Measurements from ENCODE around the gene TUSC2. TPM values are rescaled to one million over a fixed set of nuclear protein-coding genes. Genes with fewer than 3 reads are reported as not detected.
A peak's percentile ranks its signal among the peaks of the same experiment; 100 is the strongest.

Gene TUSC2
- total and polyA plus RNA-seq, 7 donors: 23.2 to 54.7 (median 35.5) TPM

DNA sequence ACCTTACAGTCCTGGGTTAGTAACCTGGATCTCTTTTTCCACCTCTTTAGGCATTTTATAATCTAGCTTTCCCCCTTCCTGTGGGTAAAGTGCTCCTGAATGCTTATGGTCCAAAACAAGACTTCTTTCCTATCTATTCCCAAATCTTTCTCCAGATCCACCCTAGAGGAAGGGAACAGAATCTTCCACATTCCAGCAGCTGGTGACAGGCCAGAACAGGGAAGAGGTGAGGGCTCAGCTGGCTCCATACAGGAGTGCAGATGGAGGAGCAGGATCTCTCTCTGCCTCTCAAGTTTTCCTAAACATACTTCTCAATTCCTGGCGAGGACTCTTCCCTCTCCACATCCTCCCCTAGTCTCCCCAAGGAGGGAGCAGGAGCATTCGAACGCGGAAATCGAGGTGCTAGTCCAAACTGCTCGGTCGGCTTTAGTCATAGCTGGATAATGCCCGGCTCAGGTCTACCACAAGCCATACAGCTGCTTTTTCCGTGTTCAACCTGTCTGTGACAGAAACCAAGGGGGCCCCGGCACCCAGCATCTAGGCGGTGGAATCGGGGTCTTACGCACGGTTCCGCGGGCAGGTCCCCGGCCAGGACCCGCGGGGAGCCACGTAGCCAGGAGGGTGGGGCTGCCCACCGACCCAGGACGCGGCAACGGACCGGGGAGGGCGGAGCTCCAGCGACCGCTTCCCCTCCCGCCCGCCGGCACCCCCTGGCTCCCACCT, 8.6 kb upstream of the TUSC2 start:
- TF ChIP-seq POLR2A (IDR thresholded peaks at IDR 0.05): no peak
- TF ChIP-seq, protein P1, sequence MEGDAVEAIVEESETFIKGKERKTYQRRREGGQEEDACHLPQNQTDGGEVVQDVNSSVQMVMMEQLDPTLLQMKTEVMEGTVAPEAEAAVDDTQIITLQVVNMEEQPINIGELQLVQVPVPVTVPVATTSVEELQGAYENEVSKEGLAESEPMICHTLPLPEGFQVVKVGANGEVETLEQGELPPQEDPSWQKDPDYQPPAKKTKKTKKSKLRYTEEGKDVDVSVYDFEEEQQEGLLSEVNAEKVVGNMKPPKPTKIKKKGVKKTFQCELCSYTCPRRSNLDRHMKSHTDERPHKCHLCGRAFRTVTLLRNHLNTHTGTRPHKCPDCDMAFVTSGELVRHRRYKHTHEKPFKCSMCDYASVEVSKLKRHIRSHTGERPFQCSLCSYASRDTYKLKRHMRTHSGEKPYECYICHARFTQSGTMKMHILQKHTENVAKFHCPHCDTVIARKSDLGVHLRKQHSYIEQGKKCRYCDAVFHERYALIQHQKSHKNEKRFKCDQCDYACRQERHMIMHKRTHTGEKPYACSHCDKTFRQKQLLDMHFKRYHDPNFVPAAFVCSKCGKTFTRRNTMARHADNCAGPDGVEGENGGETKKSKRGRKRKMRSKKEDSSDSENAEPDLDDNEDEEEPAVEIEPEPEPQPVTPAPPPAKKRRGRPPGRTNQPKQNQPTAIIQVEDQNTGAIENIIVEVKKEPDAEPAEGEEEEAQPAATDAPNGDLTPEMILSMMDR (IDR thresholded peaks at IDR 0.05): no peak
- TF ChIP-seq EP300 (IDR thresholded peaks at IDR 0.05): no peak
- TF ChIP-seq POLR2AphosphoS5 (IDR thresholded peaks at IDR 0.05): no peak
- Histone ChIP-seq H3K36me3 (peaks cover 0 to 7% (median 2%) of the 10 kb centered on the region in 4 donors), H3K4me1 (peaks cover 0 to 80% (median 78%) of the 10 kb centered on the region in 4 donors), H3K9me3 (no peaks in the 10 kb centered on the region), H3K4me3 (peak overlapping the region; percentile 69 to 83 (median 77)), H3K27me3 (no peaks in the 10 kb centered on the region), H3K27ac (peak overlapping the region; percentile 93 to 100 (median 98))
- DNase-seq: no peak
- 1% methylated on average over 31 of the region's 31 CpGs for WGBS, 2 donors
- intact Hi-C loops (cut with DNase I): no loop called here

DNA sequence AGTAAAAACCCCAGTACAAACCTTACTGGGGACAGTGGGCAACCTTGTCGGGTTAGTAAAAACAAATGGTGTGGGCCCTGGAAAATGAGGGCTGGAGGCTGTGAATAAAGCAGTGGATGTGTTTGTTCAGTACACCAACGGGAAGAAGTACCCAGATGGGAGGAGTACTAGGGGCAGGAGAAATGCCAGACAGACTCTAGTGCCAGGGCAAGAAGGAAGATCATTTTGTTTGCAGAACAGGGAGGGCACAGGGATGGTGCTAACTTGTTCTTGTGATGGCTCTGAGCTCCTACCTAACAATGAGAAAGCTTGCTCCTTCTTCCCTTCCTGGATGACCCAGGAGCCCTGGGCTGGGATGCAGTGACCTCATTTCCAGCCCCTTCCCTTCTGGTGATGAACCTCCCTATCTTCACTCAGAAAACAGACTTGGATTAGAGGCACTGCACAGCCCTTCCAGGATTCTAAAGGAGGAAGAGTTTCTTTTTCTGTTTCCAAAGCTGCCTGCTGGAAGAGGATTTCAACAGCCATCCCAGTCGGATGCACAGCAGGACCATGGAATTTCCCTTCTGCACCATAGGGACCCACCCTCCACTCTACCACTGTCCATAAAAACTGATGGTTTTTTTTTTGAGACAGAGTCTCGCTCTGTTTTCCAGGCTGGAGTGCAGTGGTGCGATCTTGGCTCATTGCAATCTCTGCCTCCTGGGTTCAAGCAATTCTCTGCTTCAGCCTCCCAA, 6.5 kb upstream of the TUSC2 start:
- Histone ChIP-seq H3K36me3 (peaks cover 18 to 28% (median 21%) of the 10 kb centered on the region in 4 donors), H3K27me3 (no peaks in the 10 kb centered on the region), H3K4me3 (no peak overlapping the region), H3K4me1 (peaks cover 0 to 59% (median 57%) of the 10 kb centered on the region in 4 donors), H3K9me3 (no peaks in the 10 kb centered on the region), H3K27ac (peak overlapping the region; percentile 93 to 100 (median 98))
- 56 to 65% methylated on average over 5 of the region's 5 CpGs for WGBS, 2 donors
- TF ChIP-seq, protein P1 (IDR thresholded peaks at IDR 0.05): no peak
- TF ChIP-seq POLR2AphosphoS5 (IDR thresholded peaks at IDR 0.05): no peak
- DNase-seq: no peak
- intact Hi-C loops (cut with DNase I): no loop called here

DNA sequence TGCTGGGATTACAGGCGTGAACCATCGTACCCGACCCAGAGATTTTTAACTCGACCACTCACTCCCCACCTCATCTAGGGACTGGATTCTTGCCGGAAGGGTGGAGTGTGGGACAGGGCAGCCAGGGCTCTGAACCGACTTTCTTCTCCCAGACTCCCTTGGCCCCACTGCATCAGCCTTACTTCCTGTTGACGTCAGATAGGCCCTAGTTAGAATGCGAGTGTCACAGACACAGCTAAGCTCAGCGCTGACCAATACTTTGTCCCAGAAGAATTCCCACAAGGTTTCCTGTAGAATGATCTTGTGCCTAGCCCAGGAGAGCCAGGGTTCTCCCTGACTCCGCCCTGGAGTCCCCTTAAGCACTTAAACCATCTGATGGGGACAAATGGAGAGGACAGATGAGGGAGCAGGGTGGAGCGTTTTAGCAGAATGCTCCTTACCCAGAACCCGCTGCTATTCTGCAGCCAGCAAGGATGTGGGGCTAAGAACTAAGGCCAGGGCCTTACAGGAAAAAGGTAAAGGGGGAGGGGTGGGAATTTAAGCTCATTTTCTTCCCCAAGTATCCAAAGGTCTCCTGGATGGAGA, 5.8 kb upstream of the TUSC2 start:
- H3K9me3 ChIP-seq: no peaks in the 10 kb centered on the region
- H3K4me1 ChIP-seq: peaks cover 0 to 55% (median 55%) of the 10 kb centered on the region in 4 donors
- 73 to 78% methylated on average over 12 of the region's 12 CpGs for WGBS, 2 donors
- TF ChIP-seq EP300 (IDR thresholded peaks at IDR 0.05): peak in 1 of 4 donors; percentile 25
- TF ChIP-seq, protein P1 (IDR thresholded peaks at IDR 0.05): no peak
- TF ChIP-seq POLR2A (IDR thresholded peaks at IDR 0.05): no peak
- TF ChIP-seq POLR2AphosphoS5 (IDR thresholded peaks at IDR 0.05): peak in 3 of 4 donors; percentile 31 to 51 (median 42)
- peak overlapping the region; percentile 93 to 100 (median 98) for H3K27ac ChIP-seq
- DNase-seq: no peak
- peaks cover 18 to 29% (median 23%) of the 10 kb centered on the region in 4 donors for H3K36me3 ChIP-seq
- intact Hi-C loops (cut with DNase I): no loop called here
- H3K4me3 ChIP-seq: no peak overlapping the region
- no peaks in the 10 kb centered on the region for H3K27me3 ChIP-seq

DNA sequence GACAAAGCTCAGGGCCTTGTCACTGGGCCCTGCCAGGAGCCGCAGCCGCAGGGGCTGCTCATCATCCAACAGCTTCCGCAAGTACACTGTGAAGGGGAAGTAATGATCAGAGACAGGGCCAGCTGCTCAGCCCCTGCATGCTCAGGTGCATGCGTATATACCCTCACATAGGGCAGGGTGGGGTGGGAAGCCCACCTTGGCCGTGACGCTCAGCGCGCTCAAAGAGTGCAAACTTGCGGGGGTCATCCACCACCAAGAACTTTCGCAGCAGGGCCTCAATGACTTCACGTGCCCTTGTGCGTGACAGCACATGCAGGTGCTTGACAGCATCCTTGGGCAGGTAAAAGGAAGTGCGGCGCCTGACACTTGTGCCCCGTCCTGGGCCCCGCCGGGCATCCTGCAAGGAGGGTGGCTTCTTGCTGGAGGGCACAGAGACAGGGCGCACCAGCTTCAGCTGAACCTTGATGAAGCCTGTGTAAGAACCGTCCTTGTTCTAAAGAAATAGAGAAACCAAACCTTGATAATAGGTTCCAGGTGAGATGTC, 3.4 kb upstream of the TUSC2 start:
- intact Hi-C loops (cut with DNase I): no loop called here
- Histone ChIP-seq H3K27ac (no peak overlapping the region), H3K9me3 (no peaks in the 10 kb centered on the region), H3K36me3 (peaks cover 18 to 32% (median 23%) of the 10 kb centered on the region in 4 donors), H3K4me3 (no peak overlapping the region), H3K4me1 (peaks cover 0 to 58% (median 56%) of the 10 kb centered on the region in 4 donors), H3K27me3 (no peaks in the 10 kb centered on the region)
- no peak for DNase-seq
- 97% methylated on average over 19 of the region's 19 CpGs for WGBS, 2 donors
- TF ChIP-seq EP300 (IDR thresholded peaks at IDR 0.05) (no peak), POLR2AphosphoS5 (IDR thresholded peaks at IDR 0.05) (no peak), POLR2A (IDR thresholded peaks at IDR 0.05) (no peak)
- TF ChIP-seq, protein P1 (IDR thresholded peaks at IDR 0.05): no peak
